HL-60 (cell line): ENCODE results near the gene GABRR2.
A peak's percentile ranks its signal among the peaks of the same experiment; 100 is the strongest.

Source experiments
- GABPA ChIP-seq: IDR thresholded peaks from 2 replicates; pipeline ENCODE4 v1.6.1; 2012; ENCODE audit warnings: low read depth
- POLR2AphosphoS5 ChIP-seq: IDR thresholded peaks from 2 replicates; pipeline ENCODE4 v1.6.1; 2012; ENCODE audit warnings: low read depth
- TF ChIP-seq, protein P1 (sequence below): IDR thresholded peaks from one replicate; pipeline ENCODE4 v1.5.1; 2011; ENCODE audit warnings: low read length, control low read depth, inconsistent platforms; ENCODE audit not compliant: insufficient read depth

- TF ChIP-seq, protein P1, sequence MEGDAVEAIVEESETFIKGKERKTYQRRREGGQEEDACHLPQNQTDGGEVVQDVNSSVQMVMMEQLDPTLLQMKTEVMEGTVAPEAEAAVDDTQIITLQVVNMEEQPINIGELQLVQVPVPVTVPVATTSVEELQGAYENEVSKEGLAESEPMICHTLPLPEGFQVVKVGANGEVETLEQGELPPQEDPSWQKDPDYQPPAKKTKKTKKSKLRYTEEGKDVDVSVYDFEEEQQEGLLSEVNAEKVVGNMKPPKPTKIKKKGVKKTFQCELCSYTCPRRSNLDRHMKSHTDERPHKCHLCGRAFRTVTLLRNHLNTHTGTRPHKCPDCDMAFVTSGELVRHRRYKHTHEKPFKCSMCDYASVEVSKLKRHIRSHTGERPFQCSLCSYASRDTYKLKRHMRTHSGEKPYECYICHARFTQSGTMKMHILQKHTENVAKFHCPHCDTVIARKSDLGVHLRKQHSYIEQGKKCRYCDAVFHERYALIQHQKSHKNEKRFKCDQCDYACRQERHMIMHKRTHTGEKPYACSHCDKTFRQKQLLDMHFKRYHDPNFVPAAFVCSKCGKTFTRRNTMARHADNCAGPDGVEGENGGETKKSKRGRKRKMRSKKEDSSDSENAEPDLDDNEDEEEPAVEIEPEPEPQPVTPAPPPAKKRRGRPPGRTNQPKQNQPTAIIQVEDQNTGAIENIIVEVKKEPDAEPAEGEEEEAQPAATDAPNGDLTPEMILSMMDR, result no peak
- no peak for TF ChIP-seq GABPA
- peak; percentile 99 for TF ChIP-seq POLR2AphosphoS5
These were observed 6.3 kb upstream of the GABRR2 start for GRCh38 chr6:89321131-89321970.
